Left ventricle myocardium inferior (tissue), 1 donor: Measurements from ENCODE around the gene ABHD13. TPM values are rescaled to one million over a fixed set of nuclear protein-coding genes. Genes with fewer than 3 reads are reported as not detected.

Experiments
- DNase-seq: peaks from one replicate; pipeline ENCODE4 v3.0.0-alpha.2; 2020
- H3K27ac ChIP-seq: fragments of 200-600 bp; replicated peaks from 2 replicates; pipeline ENCODE4 v1.8.0; 2021
- H3K27me3 ChIP-seq: fragments of 200-600 bp; 2 replicates; pipeline ENCODE4 v1.8.0; 2021; ENCODE audit warnings: low read depth
- H3K36me3 ChIP-seq: fragments of 200-600 bp; 2 replicates; pipeline ENCODE4 v1.8.0; 2021
- H3K4me1 ChIP-seq: fragments of 200-600 bp; 2 replicates; pipeline ENCODE4 v1.8.0; 2021
- H3K4me3 ChIP-seq: fragments of 200-600 bp; 2 replicates; pipeline ENCODE4 v1.8.0; 2021; ENCODE audit warnings: mild to moderate bottlenecking, moderate library complexity
- H3K9me3 ChIP-seq: fragments of 200-600 bp; replicated peaks from 2 replicates; pipeline ENCODE4 v1.8.0; 2021
- CTCF ChIP-seq: fragments of 200-600 bp; IDR thresholded peaks from 2 replicates; pipeline ENCODE4 v1.8.0; 2021; ENCODE audit warnings: antibody characterized with exemption, mild to moderate bottlenecking, borderline replicate concordance
- intact Hi-C: fragments of 100-400 bp; cut with micrococcal nuclease; formaldehyde crosslinking; loops from one replicate; pipeline ENCODE4 v1.11.0; 2022
- total RNA-seq: library from RNA; stranded (reverse); fragmentation: NEBNext Ultra II Directional; extraction: Animal tissue kit (Norgen Biotek cat#: 25700); gene quantifications from one replicate; pipeline ENCODE4 v1.2.1, GENCODE V29; 2021
- donor health status: DM: no; HTN: yes; CAD: no; lungs with severe emphysema.

Gene ABHD13
- total RNA-seq, 1 donor from 2014 or later: 5.1 TPM

GRCh38 chr13:108268466-108269112 is 50.4 kb downstream of the ABHD13 start:
- no peaks in the 10 kb centered on the region for H3K27me3 ChIP-seq
- DNase-seq: no peak
- no peak overlapping the region for H3K4me3 ChIP-seq
- intact Hi-C loops: no loop called here
- peaks cover 10% of the 10 kb centered on the region for H3K4me1 ChIP-seq
- H3K27ac ChIP-seq: peak overlapping the region; percentile 75
- TF ChIP-seq CTCF: no peak
- H3K9me3 ChIP-seq: no peaks in the 10 kb centered on the region
- H3K36me3 ChIP-seq: no peaks in the 10 kb centered on the region

- intact Hi-C loops: no loop called here
- peaks cover 10% of the 10 kb centered on the region for H3K4me1 ChIP-seq
These were observed 51.6 kb downstream of the ABHD13 start, which contains the start of gene TNFSF13B for GRCh38 chr13:108269601-108270328. TSS of gene TNFSF13B (plus strand) at chr13:108269718. CDS start at chr13:108269896, 178 bp downstream.

GRCh38 chr13:108270442-108270841 is 52.2 kb downstream of the ABHD13 start:
- Histone ChIP-seq H3K4me3 (peak overlapping the region; percentile 60), H3K27me3 (no peaks in the 10 kb centered on the region), H3K36me3 (no peaks in the 10 kb centered on the region), H3K4me1 (peaks cover 10% of the 10 kb centered on the region), H3K9me3 (no peaks in the 10 kb centered on the region), H3K27ac (peak overlapping the region; percentile 75)
- TF ChIP-seq CTCF: no peak
- intact Hi-C loops: no loop called here
- no peak for DNase-seq

More at GRCh38 chr13:108269601-108270328, 51.6 kb downstream of the ABHD13 start, which contains the start of gene TNFSF13B:
- no peaks in the 10 kb centered on the region for H3K27me3 ChIP-seq
- H3K4me3 ChIP-seq: peak within 1 kb of the TSS; percentile 60
- no peaks in the 10 kb centered on the region for H3K36me3 ChIP-seq
- no peaks in the 10 kb centered on the region for H3K9me3 ChIP-seq
- H3K27ac ChIP-seq: peak within 1 kb of the TSS; percentile 75
- no peak for TF ChIP-seq CTCF
- DNase-seq: peak; percentile 42

- intact Hi-C loops: no loop called here
- H3K4me1 ChIP-seq: peaks cover 10% of the 10 kb centered on the region
- no peaks in the 10 kb centered on the region for H3K9me3 ChIP-seq
- no peak overlapping the region for H3K4me3 ChIP-seq
- no peaks in the 10 kb centered on the region for H3K27me3 ChIP-seq
- no peaks in the 10 kb centered on the region for H3K36me3 ChIP-seq
- no peak for DNase-seq
- H3K27ac ChIP-seq: no peak overlapping the region
- no peak for TF ChIP-seq CTCF
These were observed 54.1 kb downstream of the ABHD13 start for GRCh38 chr13:108272333-108272732.

GRCh38 chr13:108273429-108274118 is 55.4 kb downstream of the ABHD13 start:
- TF ChIP-seq CTCF: no peak
- H3K27ac ChIP-seq: no peak overlapping the region
- no peak overlapping the region for H3K4me3 ChIP-seq
- no peaks in the 10 kb centered on the region for H3K27me3 ChIP-seq
- H3K9me3 ChIP-seq: no peaks in the 10 kb centered on the region
- H3K4me1 ChIP-seq: peaks cover 10% of the 10 kb centered on the region
- no peak for DNase-seq
- no peaks in the 10 kb centered on the region for H3K36me3 ChIP-seq
- intact Hi-C loops: no loop called here
